Loucy (cell line): ENCODE results near the gene ATP8A2.
A peak's percentile ranks its signal among the peaks of the same experiment; 100 is the strongest.

Source experiments
- H2AFZ ChIP-seq: fragments of 200-600 bp; sonication (generic); 2 replicates; pipeline ENCODE4 v1.6.0; 2016; ENCODE audit warnings: antibody characterized with exemption, mild to moderate bottlenecking, low read length, moderate library complexity
- H3F3A ChIP-seq: fragments of 200-600 bp; 2 replicates; pipeline ENCODE4 v1.6.0; 2016; ENCODE audit warnings: antibody characterized with exemption, low read depth, mild to moderate bottlenecking
- H3K27me3 ChIP-seq: fragments of 200-600 bp; sonication (generic); 2 replicates; pipeline ENCODE4 v1.6.1; 2014; ENCODE audit warnings: low read length, mild to moderate bottlenecking; ENCODE audit not compliant: insufficient read depth, poor library complexity, severe bottlenecking
- H3K36me3 ChIP-seq: fragments of 200-600 bp; sonication (generic); 2 replicates; pipeline ENCODE4 v1.6.1; 2016; ENCODE audit warnings: low read length; ENCODE audit not compliant: insufficient read depth
- H3K4me1 ChIP-seq: fragments of 200-600 bp; sonication (generic); 2 replicates; pipeline ENCODE4 v1.5.1; 2014; ENCODE audit warnings: low read length, mild to moderate bottlenecking; ENCODE audit not compliant: insufficient read depth, poor library complexity, severe bottlenecking
- H3K4me2 ChIP-seq: fragments of 200-600 bp; sonication (generic); 2 replicates; pipeline ENCODE4 v1.6.0; 2014; ENCODE audit warnings: antibody characterized with exemption, low read length, low read depth, mild to moderate bottlenecking; ENCODE audit not compliant: poor library complexity, severe bottlenecking
- H3K4me3 ChIP-seq: fragments of 200-600 bp; sonication (generic); 2 replicates; pipeline ENCODE4 v1.5.1; 2014; ENCODE audit warnings: low read length, mild to moderate bottlenecking, mixed read lengths; ENCODE audit not compliant: poor library complexity, severe bottlenecking
- H3K79me2 ChIP-seq: fragments of 200-600 bp; sonication (generic); 2 replicates; pipeline ENCODE4 v1.6.1; 2014; ENCODE audit warnings: low read length; ENCODE audit not compliant: insufficient read depth
- H3K9ac ChIP-seq: fragments of 200-600 bp; sonication (generic); 2 replicates; pipeline ENCODE4 v1.6.0; 2014; ENCODE audit warnings: mild to moderate bottlenecking, low read depth, low read length, moderate library complexity; ENCODE audit not compliant: poor library complexity, severe bottlenecking
- H3K9me2 ChIP-seq: fragments of 200-600 bp; sonication (generic); replicated peaks from 2 replicates; pipeline ENCODE4 v1.6.1; 2016; ENCODE audit warnings: low read depth, low read length, mixed read lengths
- H3K9me3 ChIP-seq: fragments of 200-600 bp; sonication (generic); 2 replicates; pipeline ENCODE4 v1.6.1; 2014; ENCODE audit warnings: mild to moderate bottlenecking, antibody characterized with exemption, low read length, low read depth; ENCODE audit not compliant: insufficient read depth
- H4K20me1 ChIP-seq: fragments of 200-600 bp; sonication (generic); 2 replicates; pipeline ENCODE4 v1.6.0; 2014; ENCODE audit warnings: antibody characterized with exemption, low read length, mild to moderate bottlenecking; ENCODE audit not compliant: insufficient read depth, poor library complexity, severe bottlenecking
- EZH2phosphoT487 ChIP-seq: fragments of 200-600 bp; IDR thresholded peaks from 2 replicates; pipeline ENCODE4 v1.6.1; 2018; ENCODE audit warnings: antibody characterized with exemption, mild to moderate bottlenecking, moderate library complexity, borderline replicate concordance
- TF ChIP-seq, protein P1 (sequence below): fragments of 200-600 bp; sonication (generic); conservative IDR thresholded peaks from 2 replicates; pipeline ENCODE4 v1.5.1; 2014; ENCODE audit warnings: mild to moderate bottlenecking, antibody characterized with exemption, low read length

ATP8A2 gene

DNA sequence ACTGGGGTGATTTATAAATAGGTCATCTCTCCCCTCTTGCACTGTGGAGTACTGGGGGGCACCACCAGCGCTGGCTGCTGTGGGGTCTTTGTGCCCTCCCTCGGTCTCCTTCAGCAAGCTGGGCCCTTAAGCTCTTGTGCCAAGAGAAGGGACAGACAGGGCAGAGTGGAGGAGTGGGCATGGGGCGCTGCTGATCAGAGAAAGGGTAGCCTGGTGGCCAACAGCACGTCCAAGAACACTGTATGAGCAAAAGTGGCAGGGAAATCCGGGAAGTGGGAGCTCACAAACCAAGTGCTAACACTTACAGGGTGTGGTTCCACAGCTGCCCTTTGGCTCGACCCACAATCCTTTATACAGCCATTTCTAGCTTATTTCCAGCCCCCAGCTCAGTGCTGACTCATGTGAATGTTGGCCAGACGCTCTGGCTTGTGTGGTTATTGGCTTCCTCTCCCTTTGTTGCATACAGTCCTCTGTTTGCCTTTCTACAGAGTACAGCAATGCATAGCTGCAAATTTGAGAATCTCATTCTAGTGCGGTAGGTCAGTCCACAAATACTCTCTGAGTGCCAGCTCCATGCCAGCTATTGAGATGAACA is 381.3 kb downstream of the ATP8A2 start:
- Histone ChIP-seq H3K9me3 (no peaks in the 10 kb centered on the region), H4K20me1 (no peaks in the 10 kb centered on the region), H3K79me2 (no peaks in the 10 kb centered on the region), H3K4me3 (peak overlapping the region; percentile 50), H3F3A (no peaks in the 10 kb centered on the region), H3K9me2 (no peaks in the 10 kb centered on the region), H3K4me1 (peaks cover 29% of the 10 kb centered on the region), H3K9ac (peak overlapping the region; percentile 42), H3K4me2 (peak overlapping the region; percentile 74), H2AFZ (peak overlapping the region; percentile 59), H3K27me3 (no peaks in the 10 kb centered on the region), H3K36me3 (no peaks in the 10 kb centered on the region)
- no peak for TF ChIP-seq EZH2phosphoT487
- TF ChIP-seq, protein P1, sequence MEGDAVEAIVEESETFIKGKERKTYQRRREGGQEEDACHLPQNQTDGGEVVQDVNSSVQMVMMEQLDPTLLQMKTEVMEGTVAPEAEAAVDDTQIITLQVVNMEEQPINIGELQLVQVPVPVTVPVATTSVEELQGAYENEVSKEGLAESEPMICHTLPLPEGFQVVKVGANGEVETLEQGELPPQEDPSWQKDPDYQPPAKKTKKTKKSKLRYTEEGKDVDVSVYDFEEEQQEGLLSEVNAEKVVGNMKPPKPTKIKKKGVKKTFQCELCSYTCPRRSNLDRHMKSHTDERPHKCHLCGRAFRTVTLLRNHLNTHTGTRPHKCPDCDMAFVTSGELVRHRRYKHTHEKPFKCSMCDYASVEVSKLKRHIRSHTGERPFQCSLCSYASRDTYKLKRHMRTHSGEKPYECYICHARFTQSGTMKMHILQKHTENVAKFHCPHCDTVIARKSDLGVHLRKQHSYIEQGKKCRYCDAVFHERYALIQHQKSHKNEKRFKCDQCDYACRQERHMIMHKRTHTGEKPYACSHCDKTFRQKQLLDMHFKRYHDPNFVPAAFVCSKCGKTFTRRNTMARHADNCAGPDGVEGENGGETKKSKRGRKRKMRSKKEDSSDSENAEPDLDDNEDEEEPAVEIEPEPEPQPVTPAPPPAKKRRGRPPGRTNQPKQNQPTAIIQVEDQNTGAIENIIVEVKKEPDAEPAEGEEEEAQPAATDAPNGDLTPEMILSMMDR, result no peak

DNA sequence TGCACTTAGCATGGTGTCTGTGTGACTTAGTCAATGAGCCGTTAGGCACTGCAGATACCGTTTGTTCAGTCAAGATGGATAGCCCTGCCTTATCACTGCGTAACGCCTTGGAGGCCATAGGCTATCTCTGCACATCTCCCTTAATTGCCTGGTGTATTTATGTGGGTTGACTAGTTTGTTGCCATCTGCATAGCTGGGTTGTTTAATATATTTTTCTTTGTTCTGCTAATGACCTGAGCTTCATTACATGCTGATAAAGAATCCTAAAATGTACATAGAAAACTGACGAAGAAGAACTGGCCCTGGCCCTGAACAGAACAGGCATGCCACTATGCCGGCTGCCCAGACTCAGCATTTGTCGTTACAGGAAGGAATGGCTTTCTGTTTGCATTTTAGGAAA is 382.2 kb downstream of the ATP8A2 start:
- Histone ChIP-seq H3K27me3 (no peaks in the 10 kb centered on the region), H3K9me3 (no peaks in the 10 kb centered on the region), H4K20me1 (no peaks in the 10 kb centered on the region), H3K4me1 (peaks cover 29% of the 10 kb centered on the region), H3F3A (no peaks in the 10 kb centered on the region), H3K9me2 (no peaks in the 10 kb centered on the region), H3K79me2 (no peaks in the 10 kb centered on the region), H3K9ac (peak overlapping the region; percentile 42), H2AFZ (peak overlapping the region; percentile 59), H3K36me3 (no peaks in the 10 kb centered on the region), H3K4me3 (peak overlapping the region; percentile 50), H3K4me2 (peak overlapping the region; percentile 74)
- TF ChIP-seq EZH2phosphoT487, result no peak
- TF ChIP-seq, protein P1, result no peak

GRCh38 chr13:25756251-25756650 is 384.5 kb downstream of the ATP8A2 start:
- H3K4me3 ChIP-seq, result no peak overlapping the region
- H3K27me3 ChIP-seq, result no peaks in the 10 kb centered on the region
- no peaks in the 10 kb centered on the region for H3K9me2 ChIP-seq
- H3K9ac ChIP-seq, result no peak overlapping the region
- no peak overlapping the region for H3K4me2 ChIP-seq
- H3K36me3 ChIP-seq, result no peaks in the 10 kb centered on the region
- no peaks in the 10 kb centered on the region for H4K20me1 ChIP-seq
- TF ChIP-seq, protein P1, result no peak
- no peak for TF ChIP-seq EZH2phosphoT487
- H3F3A ChIP-seq, result no peaks in the 10 kb centered on the region
- peaks cover 29% of the 10 kb centered on the region for H3K4me1 ChIP-seq
- H3K79me2 ChIP-seq, result no peaks in the 10 kb centered on the region
- H3K9me3 ChIP-seq, result no peaks in the 10 kb centered on the region
- no peak overlapping the region for H2AFZ ChIP-seq
